HFFc6 (cell line): ENCODE data around the gene GARIN5B. TPM values are rescaled to one million over a fixed set of nuclear protein-coding genes. Genes with fewer than 3 reads are reported as not detected.

ENCODE experiments used
- DNase-seq: peaks from one replicate; pipeline ENCODE4 v3.0.0-alpha.2; 2018
- H3K27ac Mint-ChIP-seq: 2 replicates; pipeline ENCODE4 v1.8.0; 2020; ENCODE audit warnings: mild to moderate bottlenecking, mixed read lengths
- H3K27me3 Mint-ChIP-seq: 2 replicates; pipeline ENCODE4 v1.8.0; 2021; ENCODE audit warnings: mild to moderate bottlenecking, moderate library complexity, mixed read lengths; ENCODE audit not compliant: insufficient read depth
- H3K36me3 Mint-ChIP-seq: 2 replicates; pipeline ENCODE4 v1.8.0; 2021; ENCODE audit warnings: low read depth, mixed read lengths
- H3K4me1 Mint-ChIP-seq: 2 replicates; pipeline ENCODE4 v1.8.0; 2020; ENCODE audit warnings: low read depth, mixed read lengths
- H3K4me3 Mint-ChIP-seq: 2 replicates; pipeline ENCODE4 v1.8.0; 2020; ENCODE audit warnings: mild to moderate bottlenecking, moderate library complexity, mixed read lengths
- H3K9me3 Mint-ChIP-seq: 2 replicates; pipeline ENCODE4 v1.8.0; 2020; ENCODE audit warnings: mild to moderate bottlenecking, mixed read lengths
- CTCF ChIP-seq: fragments of 200-600 bp; sonication (generic); IDR thresholded peaks from 2 replicates; pipeline ENCODE4 v1.5.0; 2021; ENCODE audit warnings: antibody characterized with exemption, mild to moderate bottlenecking
- total RNA-seq, 6 experiments: library from RNA; stranded (reverse); fragmentation: NEBNext Ultra II Directional; extraction: Animal tissue kit (Norgen Biotek cat#: 25700); gene quantifications; 2 replicates in 1 of 6; 3 replicates in 5 of 6; pipeline ENCODE4 v1.2.3, GENCODE V29; 2021

The GARIN5B gene
- total RNA-seq, 6 experiments from 2014 or later, result 0.05 TPM; not detected in 5

GRCh38 chr19:55352549-55353145 is 10.4 kb downstream of the GARIN5B start:
- Mint-ChIP-seq H3K4me3 (no peak overlapping the region), H3K4me1 (no peaks in the 10 kb centered on the region), H3K36me3 (no peaks in the 10 kb centered on the region), H3K9me3 (no peaks in the 10 kb centered on the region), H3K27me3 (peaks cover 17% of the 10 kb centered on the region), H3K27ac (no peak overlapping the region)
- no peak for DNase-seq
- TF ChIP-seq CTCF, result no peak

DNA sequence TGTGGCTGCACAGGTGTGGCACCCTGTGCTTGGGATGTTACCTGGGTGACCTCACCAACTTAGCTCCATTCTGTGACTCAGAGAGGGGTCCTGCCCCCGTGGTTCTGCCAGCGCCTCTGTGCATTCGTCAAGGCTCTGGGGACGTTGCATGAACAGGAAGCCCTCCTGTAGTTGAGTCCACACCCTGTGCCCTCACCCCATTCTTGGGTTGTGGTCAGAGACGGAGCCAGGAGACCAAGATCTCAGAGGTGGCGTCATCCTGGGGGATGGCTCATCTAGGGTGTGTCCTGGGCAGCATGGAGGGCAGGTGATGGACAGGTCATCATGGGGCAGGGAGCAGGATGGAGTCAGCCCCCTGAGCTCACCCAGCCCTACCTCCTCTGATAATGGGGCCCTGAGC is 11.0 kb downstream of the GARIN5B start:
- Mint-ChIP-seq H3K9me3 (no peaks in the 10 kb centered on the region), H3K36me3 (no peaks in the 10 kb centered on the region), H3K4me3 (no peak overlapping the region), H3K27me3 (peaks cover 16% of the 10 kb centered on the region), H3K4me1 (no peaks in the 10 kb centered on the region), H3K27ac (no peak overlapping the region)
- no peak for DNase-seq
- no peak for TF ChIP-seq CTCF

DNA sequence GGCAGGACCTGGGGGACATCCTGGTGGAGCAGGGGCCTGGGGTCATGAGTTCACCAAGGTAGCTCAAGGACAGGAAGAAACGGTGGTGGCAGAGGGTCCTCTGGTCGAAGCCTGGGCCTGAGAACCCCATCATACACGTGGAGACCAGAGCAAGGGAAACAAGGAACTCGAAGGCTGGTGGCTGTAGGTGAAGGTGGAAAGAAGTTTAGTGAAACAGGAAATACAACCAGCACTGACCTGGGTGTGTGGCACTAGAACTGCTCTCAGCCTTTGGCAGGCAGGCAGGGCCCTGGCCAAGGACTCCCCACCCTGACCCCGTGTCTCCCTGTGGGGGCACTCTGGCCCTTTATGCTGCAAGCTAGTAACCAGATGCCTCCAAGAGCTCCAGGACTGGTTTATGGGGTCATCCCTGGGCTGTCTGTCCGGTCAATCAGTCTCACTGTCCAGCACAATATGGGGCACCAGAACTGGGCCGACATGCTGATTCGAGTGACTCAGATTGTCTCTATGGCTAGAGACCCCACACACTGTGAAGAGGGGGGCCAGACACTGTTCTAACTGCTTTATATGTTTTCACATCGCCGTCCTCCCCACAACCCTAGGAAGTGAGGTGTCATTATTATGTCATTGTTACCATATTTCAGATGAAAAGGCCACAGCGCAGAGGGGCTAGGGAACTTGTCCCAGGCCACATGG is 12.3 kb downstream of the GARIN5B start:
- DNase-seq, result no peak
- H3K36me3 Mint-ChIP-seq, result no peaks in the 10 kb centered on the region
- H3K9me3 Mint-ChIP-seq, result no peaks in the 10 kb centered on the region
- no peak overlapping the region for H3K27ac Mint-ChIP-seq
- H3K27me3 Mint-ChIP-seq, result peaks cover 12% of the 10 kb centered on the region
- H3K4me1 Mint-ChIP-seq, result peaks cover under 1% of the 10 kb centered on the region; the same call in 1 of the 2 replicates
- no peak for TF ChIP-seq CTCF
- no peak overlapping the region for H3K4me3 Mint-ChIP-seq

DNA sequence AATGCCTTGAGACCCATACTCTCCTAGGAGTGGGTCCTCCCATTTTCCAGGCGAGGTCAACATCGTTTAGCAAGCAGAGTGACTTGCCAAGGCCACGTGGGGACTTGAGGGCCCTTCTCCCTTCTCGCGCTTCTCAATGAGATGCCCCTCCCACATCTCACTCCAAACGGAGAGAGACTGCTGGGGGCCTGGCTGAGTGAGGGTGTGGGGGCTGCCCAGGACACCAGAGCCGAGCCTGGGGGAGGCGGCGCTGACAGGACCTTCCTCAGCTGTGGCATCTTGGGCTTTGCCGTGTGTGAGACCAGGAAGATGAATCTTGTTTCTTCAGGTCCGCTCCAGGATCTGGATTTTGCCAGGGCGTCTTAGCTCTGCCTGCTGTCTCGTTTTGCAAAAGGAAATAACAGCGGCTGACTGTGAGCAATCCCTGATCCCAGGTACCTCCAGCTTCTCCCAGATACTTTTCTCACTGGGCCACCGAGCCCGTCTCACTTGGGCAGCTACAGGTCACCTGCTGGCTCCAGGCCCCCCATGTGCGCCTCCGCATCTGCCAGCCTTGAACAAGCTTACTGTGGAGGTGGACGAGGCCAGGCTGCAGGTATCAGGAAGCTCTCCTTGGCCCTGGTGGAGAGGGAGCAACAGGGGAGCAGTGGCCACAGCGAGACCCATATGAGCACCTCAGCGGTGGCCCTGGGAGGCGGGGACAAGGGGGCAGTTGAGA is 14.6 kb downstream of the GARIN5B start:
- Mint-ChIP-seq H3K4me1 (peaks cover 11% of the 10 kb centered on the region), H3K27me3 (peaks cover 12% of the 10 kb centered on the region), H3K27ac (no peak overlapping the region), H3K36me3 (no peaks in the 10 kb centered on the region; the same call in 1 of the 2 replicates), H3K4me3 (no peak overlapping the region), H3K9me3 (no peaks in the 10 kb centered on the region)
- DNase-seq, result no peak
- no peak for TF ChIP-seq CTCF

GRCh38 chr19:55347442-55348009 is 15.5 kb downstream of the GARIN5B start:
- H3K9me3 Mint-ChIP-seq, result no peaks in the 10 kb centered on the region
- H3K36me3 Mint-ChIP-seq, result no peaks in the 10 kb centered on the region; the same call in 1 of the 2 replicates
- peaks cover 11% of the 10 kb centered on the region for H3K4me1 Mint-ChIP-seq
- H3K27me3 Mint-ChIP-seq, result peaks cover 8% of the 10 kb centered on the region
- H3K4me3 Mint-ChIP-seq, result no peak overlapping the region
- TF ChIP-seq CTCF, result no peak
- no peak for DNase-seq
- no peak overlapping the region for H3K27ac Mint-ChIP-seq
